PC-9 (cell line): Measurements from ENCODE around the gene LDLRAD2.

Experiments
- EZH2 ChIP-seq: fragments of 200-600 bp; sonication (generic); IDR thresholded peaks from 2 replicates; pipeline ENCODE4 v1.8.0; 2017; ENCODE audit warnings: antibody characterized with exemption, low read depth
- TF ChIP-seq, protein P1 (sequence below): fragments of 200-600 bp; sonication (generic); conservative IDR thresholded peaks from 2 replicates; pipeline ENCODE4 v1.6.1; 2017; ENCODE audit warnings: mixed run types, antibody characterized with exemption, mild to moderate bottlenecking, moderate library complexity

DNA sequence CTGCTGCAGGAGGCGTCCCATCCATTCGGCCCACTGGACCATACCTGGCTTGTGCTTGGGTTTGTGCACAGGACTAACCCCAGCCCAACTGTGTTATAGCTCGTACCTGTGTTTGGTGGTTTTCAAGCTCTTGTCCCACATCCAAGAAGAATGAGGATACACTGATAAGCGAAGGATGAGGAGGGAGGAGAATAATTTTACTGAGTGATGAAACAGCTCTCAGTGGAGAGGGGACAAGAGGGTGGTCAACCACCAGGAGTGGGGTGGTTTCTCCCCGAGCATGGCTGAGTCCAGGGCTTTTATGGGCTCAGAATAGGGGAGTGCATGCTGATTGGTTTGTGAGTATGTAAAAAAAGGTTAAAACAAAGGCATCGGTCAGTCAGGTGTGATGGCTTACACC, 17.0 kb upstream of the LDLRAD2 start:
- TF ChIP-seq, protein P1, sequence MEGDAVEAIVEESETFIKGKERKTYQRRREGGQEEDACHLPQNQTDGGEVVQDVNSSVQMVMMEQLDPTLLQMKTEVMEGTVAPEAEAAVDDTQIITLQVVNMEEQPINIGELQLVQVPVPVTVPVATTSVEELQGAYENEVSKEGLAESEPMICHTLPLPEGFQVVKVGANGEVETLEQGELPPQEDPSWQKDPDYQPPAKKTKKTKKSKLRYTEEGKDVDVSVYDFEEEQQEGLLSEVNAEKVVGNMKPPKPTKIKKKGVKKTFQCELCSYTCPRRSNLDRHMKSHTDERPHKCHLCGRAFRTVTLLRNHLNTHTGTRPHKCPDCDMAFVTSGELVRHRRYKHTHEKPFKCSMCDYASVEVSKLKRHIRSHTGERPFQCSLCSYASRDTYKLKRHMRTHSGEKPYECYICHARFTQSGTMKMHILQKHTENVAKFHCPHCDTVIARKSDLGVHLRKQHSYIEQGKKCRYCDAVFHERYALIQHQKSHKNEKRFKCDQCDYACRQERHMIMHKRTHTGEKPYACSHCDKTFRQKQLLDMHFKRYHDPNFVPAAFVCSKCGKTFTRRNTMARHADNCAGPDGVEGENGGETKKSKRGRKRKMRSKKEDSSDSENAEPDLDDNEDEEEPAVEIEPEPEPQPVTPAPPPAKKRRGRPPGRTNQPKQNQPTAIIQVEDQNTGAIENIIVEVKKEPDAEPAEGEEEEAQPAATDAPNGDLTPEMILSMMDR, result no peak
- TF ChIP-seq EZH2, result no peak
